Measurements from ENCODE around the gene SPDYE18.
"Not testable (repeated sequence)": the region's sequence is repeated elsewhere in the genome, so short reads cannot be mapped to it uniquely, and the experiment has no call there.

The SPDYE18 gene

GRCh38 chr7:77005461-77006057 lies 56.8 kb downstream of the SPDYE18 start:
- DNase-seq: not testable (repeated sequence)

DNA sequence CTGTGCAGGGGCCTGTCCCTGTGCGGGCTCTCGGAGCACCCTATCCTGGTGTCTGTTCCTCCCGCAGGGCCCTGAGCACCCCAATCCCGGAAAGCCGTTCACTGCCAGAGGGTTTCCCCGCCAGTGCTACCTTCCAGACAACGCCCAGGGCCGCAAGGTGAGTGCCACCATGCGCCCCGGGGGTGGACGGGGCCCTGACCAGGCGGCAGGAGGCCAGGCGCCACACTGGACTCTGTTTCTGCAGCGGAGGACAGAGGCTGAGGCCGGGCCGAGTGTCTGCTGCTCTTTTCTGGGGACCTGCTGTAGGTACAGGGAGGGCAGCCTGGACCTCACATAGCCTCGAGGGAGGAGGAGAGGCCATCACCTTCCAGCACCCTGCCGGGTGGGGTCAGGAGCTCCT lies 58.2 kb downstream of the SPDYE18 start:
- not testable (repeated sequence) for DNase-seq

DNA sequence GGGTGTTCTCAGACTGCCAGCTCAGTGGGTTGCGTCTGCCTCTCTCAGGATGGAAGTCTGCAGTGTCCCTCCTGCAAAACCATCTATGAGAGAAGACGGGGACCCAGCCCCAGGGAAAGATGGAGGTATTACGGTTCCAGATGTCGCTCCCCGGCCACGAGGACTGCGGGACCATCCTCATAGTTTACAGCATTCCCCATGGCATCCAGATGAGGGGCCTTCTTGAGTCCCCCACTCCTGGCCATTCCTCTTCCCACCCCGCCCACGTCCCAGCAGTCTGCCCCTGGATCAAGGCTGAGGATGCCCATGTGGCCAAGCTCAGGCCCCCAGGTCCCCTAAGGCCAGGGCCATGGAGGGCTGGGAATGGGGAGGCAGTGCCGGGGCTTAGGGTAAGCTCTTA lies 59.1 kb downstream of the SPDYE18 start:
- not testable (repeated sequence) for DNase-seq

- not testable (repeated sequence) for DNase-seq
These were observed 59.6 kb downstream of the SPDYE18 start for GRCh38 chr7:77002678-77003233.

- not testable (repeated sequence) for DNase-seq
These were observed 60.3 kb downstream of the SPDYE18 start for GRCh38 chr7:77002104-77002503.

Data from AML-193 (cell line).